CD4-positive, alpha-beta T cell treated with Interleukin-15 for 4 hours (primary cell): Measurements from ENCODE around the gene MIP.
"Not testable (repeated sequence)": the region's sequence is repeated elsewhere in the genome, so short reads cannot be mapped to it uniquely, and the experiment has no call there.

Experiments
- DNase-seq: peaks from one replicate; pipeline ENCODE4 v3.0.0-alpha.2; 2020; ENCODE audit warnings: low spot score

The MIP gene

GRCh38 chr12:56408799-56409417, 45.5 kb downstream of the MIP start:
- DNase-seq: no peak

GRCh38 chr12:56404227-56404626, 50.2 kb downstream of the MIP start:
- DNase-seq: not testable (repeated sequence)

GRCh38 chr12:56401612-56402011, 52.8 kb downstream of the MIP start:
- DNase-seq: not testable (repeated sequence)

DNA sequence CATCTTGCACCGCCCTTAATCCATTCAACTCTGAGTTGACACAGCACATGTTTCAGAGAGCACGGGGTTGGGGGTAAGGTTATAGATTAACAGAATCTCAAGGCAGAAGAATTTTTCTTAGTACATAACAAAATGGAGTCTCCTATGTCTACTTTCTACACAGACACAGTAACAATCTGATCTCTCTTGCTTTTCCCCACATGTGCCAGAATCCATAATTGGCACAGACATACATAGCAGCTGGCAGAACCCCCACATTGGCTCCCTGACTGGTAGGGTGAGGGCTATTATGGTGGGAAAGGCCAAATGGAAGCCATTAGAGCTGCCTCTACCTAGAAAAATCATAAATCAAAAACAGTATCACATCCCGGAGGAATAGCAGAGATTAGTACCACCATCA, 53.3 kb downstream of the MIP start:
- not testable (repeated sequence) for DNase-seq
